GM18508 (cell line): Measurements from ENCODE around the gene SPAG9.
"Not testable (repeated sequence)": the region's sequence is repeated elsewhere in the genome, so short reads cannot be mapped to it uniquely, and the experiment has no call there.

Experiments used
- ATAC-seq: cut with Tn5 transposase; IDR thresholded peaks from one replicate; pipeline ENCODE4 v1.9.1; 2021; ENCODE audit warnings: moderate number of reproducible peaks; ENCODE audit not compliant: insufficient read depth, unreplicated experiment

The SPAG9 gene

GRCh38 chr17:51088868-51089267, 31.8 kb downstream of the SPAG9 start:
- ATAC-seq: not testable (repeated sequence)

- ATAC-seq: no peak
Observed at GRCh38 chr17:51088287-51088686, 32.4 kb downstream of the SPAG9 start.

- no peak for ATAC-seq
Observed at GRCh38 chr17:51087072-51087757, 33.5 kb downstream of the SPAG9 start.

GRCh38 chr17:51085150-51085805, 35.4 kb downstream of the SPAG9 start:
- ATAC-seq: no peak

DNA sequence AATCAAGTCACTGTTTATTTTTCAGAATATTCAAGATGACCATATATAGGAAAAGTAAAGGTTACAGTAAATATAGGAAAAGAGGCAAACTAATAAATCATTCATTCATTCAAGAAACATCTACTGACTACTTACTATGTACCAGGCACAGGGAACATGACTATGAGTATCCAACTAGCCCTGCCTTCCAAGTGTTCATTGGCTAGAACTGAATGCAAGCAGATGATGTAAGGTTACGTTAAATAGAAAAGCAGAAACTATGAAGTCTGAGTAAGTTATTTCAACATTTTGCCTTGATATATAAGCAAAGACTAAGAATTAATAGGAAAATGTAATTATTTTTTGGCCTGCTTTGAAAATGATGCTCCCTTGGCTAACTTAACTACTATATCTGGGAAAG, 36.7 kb downstream of the SPAG9 start:
- ATAC-seq: no peak

GRCh38 chr17:51083364-51083763, 37.3 kb downstream of the SPAG9 start:
- ATAC-seq: not testable (repeated sequence)

GRCh38 chr17:51079049-51079448, 41.6 kb downstream of the SPAG9 start:
- no peak for ATAC-seq

DNA sequence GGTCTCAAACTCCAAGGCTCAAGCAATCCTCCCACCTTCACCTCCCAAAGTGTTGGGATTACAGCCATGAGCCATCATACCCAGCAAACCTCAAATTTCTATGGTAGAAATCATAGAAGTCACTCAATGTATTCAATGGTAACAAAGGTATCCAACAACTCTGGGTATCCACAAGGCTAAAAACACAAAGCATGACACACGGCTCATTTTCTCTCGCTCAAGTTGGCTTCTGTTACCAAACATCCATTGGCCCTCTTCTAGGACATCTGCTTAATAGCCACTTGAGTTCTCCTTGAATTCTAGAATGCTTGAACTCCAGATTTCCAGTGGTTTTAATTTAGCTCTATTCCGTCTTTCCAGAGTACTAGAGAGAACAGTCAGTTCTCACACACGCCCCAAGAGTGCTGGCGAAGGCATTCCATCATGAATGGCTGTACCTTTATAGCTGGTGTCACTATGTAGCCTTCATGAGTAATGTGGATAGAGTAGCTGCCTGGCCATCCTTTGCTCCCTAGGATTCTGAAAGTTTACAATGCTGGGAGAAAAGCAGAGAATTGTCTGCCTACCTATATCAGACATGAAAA, 42.6 kb downstream of the SPAG9 start:
- ATAC-seq: no peak

GRCh38 chr17:51076821-51077220, 43.8 kb downstream of the SPAG9 start:
- no peak for ATAC-seq

DNA sequence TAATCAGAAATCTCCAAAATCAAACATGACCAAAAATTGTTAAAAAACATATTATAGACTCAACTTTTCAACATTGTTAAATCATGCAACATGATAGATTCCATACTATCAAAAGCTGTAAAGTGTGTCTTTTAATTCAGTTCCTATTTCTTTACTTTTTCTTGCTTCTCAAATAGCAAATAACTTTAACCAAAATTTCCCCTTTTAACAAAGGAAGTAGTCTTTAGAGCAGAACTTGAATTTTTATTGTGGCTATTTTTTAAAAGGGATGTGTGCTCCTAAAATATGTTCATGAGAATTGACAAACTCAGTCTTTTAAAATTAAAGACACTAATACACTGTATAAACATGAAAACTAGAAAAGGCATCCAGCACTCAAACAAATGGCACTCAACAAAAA, 49.1 kb downstream of the SPAG9 start:
- no peak for ATAC-seq

GRCh38 chr17:51065466-51065865, 55.2 kb downstream of the SPAG9 start:
- no peak for ATAC-seq

GRCh38 chr17:51064061-51064735, 56.5 kb downstream of the SPAG9 start:
- ATAC-seq: no peak

DNA sequence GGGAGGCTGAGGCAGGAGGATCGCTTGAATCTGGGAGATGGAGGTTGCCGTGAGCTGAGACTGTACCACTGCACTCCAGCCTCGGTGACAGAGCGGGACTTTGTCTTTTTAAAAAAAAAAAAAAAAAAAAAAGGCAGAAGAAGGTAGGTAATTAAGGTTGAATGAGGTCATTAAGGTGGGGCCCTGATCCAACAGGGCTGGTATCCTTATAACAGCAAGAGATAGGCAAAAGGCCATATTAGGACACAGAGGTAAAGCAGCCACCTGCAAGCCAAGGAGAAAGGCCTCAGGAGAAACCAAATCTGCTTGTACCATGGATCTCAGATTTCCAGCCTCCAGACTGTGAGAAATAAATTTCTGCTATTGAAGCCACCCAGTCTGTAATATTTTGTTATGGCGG, 60.3 kb downstream of the SPAG9 start:
- ATAC-seq: no peak

- ATAC-seq: no peak
Observed at GRCh38 chr17:51059781-51060180, 60.9 kb downstream of the SPAG9 start.

DNA sequence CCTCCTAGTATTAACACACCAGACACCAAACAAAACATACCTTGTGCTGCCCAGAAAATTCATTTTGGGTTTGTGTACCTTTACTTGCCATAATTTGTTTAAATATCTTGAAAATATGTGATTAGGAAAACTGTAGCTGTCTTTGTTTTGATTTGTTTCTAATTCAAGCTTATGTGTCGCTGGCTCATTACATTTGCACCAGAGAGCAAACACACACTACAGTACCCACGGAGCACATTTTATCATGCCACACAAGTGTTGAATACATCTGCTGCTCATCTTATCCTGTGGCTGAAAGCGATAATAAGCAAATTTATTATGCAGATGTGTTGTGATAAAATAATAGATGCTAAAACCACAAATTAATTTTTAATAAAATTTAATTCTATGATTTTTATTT, 63.1 kb downstream of the SPAG9 start:
- no peak for ATAC-seq

GRCh38 chr17:51056813-51057510, 63.7 kb downstream of the SPAG9 start:
- ATAC-seq: no peak

DNA sequence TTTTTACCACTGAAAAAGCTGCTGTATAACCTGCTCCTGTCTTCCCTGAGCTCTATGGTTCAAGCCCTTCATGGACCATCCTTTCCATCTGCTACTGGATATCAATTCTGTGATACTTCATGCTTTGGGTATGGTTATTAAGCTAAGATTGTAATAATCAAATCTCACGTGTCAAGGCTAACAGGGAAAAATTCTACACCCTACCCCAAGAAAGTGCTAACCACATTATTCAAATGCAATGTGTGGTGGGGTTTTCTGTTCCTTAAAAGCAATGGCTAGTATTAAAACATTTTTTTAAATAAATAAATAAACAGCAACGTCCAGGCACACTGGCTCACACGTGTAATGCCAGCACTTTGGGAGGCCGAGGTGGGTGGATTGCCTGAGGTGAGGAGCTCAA, 65.9 kb downstream of the SPAG9 start:
- ATAC-seq: no peak

- ATAC-seq: no peak
Observed at GRCh38 chr17:51052235-51052634, 68.4 kb downstream of the SPAG9 start.

DNA sequence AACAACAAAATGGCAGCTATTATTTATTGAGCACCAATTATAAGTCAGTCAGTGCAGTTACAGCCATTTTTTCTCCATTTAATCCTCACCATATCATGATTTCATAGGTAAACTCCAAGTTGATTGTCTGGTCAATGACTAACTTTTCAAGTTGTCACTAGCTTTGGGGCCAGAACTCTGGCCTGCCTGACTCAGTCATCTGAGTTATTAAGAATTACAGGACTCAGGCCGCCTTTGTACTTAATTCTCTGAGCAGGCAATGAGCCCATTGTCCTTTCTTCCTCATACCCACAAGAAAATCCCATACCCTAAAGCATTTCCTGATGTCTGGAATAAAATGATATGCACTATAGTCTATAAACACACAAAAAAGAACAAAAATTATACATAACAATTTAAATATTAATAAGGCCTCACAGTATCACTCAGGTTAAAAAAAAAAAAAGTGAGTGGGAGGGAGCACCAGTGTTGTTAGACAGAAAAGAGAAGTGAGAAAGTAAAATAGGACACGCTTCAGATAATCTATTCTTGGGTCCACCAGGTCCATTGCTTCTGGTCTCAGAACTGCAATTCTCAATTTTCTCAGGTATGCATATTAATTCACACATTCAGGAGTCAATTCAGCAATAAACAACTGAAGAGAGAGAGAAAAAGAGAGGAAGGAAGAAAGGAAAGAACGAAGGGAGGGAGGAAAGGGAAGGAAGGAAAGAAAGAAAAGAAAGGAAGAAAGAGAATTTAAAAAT, 70.2 kb downstream of the SPAG9 start:
- ATAC-seq: peak; percentile 81
